Chondrocyte (in vitro differentiated cells): ENCODE data around the gene PIK3C2B. TPM values are rescaled to one million over a fixed set of nuclear protein-coding genes. Genes with fewer than 3 reads are reported as not detected.

Experiments
- DNase-seq: peaks from one replicate; pipeline ENCODE4 v3.0.0; 2021; ENCODE audit warnings: mixed read lengths, low spot score
- H3K27ac Mint-ChIP-seq: one replicate; pipeline ENCODE4 v1.8.0; 2021; ENCODE audit warnings: mild to moderate bottlenecking, moderate library complexity, mixed read lengths; ENCODE audit not compliant: unreplicated experiment
- H3K27me3 Mint-ChIP-seq: 2 replicates; pipeline ENCODE4 v1.8.0; 2021; ENCODE audit warnings: low read depth, mixed read lengths
- H3K36me3 Mint-ChIP-seq: 2 replicates; pipeline ENCODE4 v1.8.0; 2021; ENCODE audit warnings: low read depth, mixed read lengths
- H3K4me1 Mint-ChIP-seq: 2 replicates; pipeline ENCODE4 v1.8.0; 2021; ENCODE audit warnings: low read depth, mild to moderate bottlenecking, mixed read lengths
- H3K4me3 Mint-ChIP-seq: one replicate; pipeline ENCODE4 v1.8.0; 2021; ENCODE audit warnings: mild to moderate bottlenecking, moderate library complexity, mixed read lengths; ENCODE audit not compliant: unreplicated experiment
- H3K9me3 Mint-ChIP-seq: 2 replicates; pipeline ENCODE4 v1.8.0; 2021; ENCODE audit warnings: low read depth, mixed read lengths
- total RNA-seq: library from RNA; stranded (reverse); gene quantifications from 3 replicates; pipeline ENCODE4 v1.2.1, GENCODE V29; 2021
- TF ChIP-seq, protein P1 (sequence below): fragments of 200-600 bp; sonication (generic); IDR thresholded peaks from 2 replicates; pipeline ENCODE4 v1.5.0; 2021; ENCODE audit warnings: antibody characterized with exemption, mild to moderate bottlenecking, moderate library complexity

The PIK3C2B gene
- total RNA-seq, 1 donor from 2014 or later, result 19.5 TPM

DNA sequence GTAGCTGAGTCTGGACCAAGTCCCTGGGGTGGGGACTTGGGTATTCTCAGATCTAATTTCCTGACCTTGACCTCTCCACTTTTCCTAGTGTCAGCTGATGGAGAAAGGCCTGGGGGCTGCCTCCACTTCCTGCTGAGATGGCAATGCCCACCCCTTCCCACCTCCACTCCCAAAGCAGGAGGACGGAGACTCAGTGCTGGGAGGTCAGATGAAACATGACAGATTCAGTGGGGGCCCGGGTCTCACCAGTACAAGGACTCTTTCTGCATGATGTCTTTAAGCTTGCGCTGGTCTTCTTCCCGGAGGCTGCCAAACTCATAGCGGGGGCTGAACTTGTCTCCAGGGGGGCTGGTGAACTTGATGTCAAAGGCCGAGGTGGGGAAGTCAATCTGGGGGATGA lies 47.4 kb downstream of the PIK3C2B start:
- no peak overlapping the region for H3K27ac Mint-ChIP-seq
- DNase-seq, result no peak
- H3K27me3 Mint-ChIP-seq, result no peaks in the 10 kb centered on the region
- peaks cover 6% of the 10 kb centered on the region for H3K4me1 Mint-ChIP-seq
- H3K9me3 Mint-ChIP-seq, result no peaks in the 10 kb centered on the region
- H3K4me3 Mint-ChIP-seq, result no peak overlapping the region
- H3K36me3 Mint-ChIP-seq, result peaks cover 32% of the 10 kb centered on the region
- TF ChIP-seq, protein P1, sequence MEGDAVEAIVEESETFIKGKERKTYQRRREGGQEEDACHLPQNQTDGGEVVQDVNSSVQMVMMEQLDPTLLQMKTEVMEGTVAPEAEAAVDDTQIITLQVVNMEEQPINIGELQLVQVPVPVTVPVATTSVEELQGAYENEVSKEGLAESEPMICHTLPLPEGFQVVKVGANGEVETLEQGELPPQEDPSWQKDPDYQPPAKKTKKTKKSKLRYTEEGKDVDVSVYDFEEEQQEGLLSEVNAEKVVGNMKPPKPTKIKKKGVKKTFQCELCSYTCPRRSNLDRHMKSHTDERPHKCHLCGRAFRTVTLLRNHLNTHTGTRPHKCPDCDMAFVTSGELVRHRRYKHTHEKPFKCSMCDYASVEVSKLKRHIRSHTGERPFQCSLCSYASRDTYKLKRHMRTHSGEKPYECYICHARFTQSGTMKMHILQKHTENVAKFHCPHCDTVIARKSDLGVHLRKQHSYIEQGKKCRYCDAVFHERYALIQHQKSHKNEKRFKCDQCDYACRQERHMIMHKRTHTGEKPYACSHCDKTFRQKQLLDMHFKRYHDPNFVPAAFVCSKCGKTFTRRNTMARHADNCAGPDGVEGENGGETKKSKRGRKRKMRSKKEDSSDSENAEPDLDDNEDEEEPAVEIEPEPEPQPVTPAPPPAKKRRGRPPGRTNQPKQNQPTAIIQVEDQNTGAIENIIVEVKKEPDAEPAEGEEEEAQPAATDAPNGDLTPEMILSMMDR, result no peak

DNA sequence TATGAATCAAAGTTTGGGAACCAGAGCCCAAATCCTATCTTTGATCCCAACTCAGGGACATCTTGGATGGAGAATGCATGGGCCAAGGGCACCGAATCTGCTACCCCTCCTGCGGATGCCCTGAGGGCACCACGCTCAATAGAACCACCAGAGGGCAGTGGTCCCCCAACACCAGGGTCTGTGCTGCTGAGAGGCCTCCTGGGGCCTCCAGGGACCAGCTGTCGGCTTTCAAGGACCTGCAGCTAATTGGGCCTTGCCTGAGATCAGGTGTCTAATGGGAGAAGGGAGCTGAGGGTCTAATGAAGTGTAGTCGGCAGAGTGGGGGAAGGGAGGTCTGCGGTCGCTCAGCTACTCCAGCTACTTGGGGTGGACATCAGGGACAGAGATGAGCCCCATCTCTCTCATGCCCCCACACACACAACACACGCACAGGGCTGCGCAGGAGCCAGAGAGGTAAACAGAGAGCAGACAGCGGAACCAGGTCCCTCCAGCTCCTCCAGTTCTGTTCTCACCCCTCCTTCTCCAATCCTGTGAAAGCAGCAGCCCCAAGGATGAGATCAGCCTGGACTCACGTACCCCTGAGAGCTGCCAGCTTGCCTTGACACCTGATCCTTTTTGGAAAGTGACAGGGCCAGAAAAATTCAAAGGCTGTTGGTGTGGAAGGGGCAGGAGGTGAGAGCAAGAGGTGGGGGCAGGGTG lies 48.0 kb downstream of the PIK3C2B start:
- DNase-seq, result no peak
- Mint-ChIP-seq H3K4me3 (no peak overlapping the region), H3K9me3 (no peaks in the 10 kb centered on the region), H3K27ac (no peak overlapping the region), H3K36me3 (peaks cover 38% of the 10 kb centered on the region), H3K4me1 (peaks cover 6% of the 10 kb centered on the region), H3K27me3 (no peaks in the 10 kb centered on the region)
- TF ChIP-seq, protein P1, result peak; percentile 79

DNA sequence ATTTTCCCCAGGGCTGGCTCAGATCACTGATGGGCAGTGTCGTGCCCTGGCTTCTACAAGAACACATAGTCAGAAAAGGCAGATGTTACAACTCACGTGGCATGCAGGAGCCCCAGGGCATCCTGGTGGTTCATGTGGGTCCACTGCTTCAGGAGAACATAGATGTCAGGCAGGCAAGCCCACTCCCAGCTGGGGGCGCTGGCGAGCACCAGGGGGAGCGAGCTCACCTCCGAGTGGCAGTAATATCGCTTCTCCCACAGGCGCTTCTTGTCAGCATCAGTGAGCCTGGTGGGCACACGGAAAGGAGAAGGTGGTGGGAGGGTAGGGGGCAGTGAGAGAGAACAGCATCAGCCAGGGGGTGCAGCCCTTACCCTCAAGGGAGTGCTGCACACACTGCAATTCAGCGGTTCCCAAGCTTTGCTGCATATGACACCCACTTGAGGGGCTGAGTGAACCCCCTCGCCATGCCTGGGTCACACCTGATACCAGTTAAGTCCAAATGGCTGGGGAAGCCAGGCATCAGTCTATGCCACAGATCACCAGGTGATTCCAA lies 48.7 kb downstream of the PIK3C2B start:
- peaks cover 39% of the 10 kb centered on the region for H3K36me3 Mint-ChIP-seq
- no peaks in the 10 kb centered on the region for H3K9me3 Mint-ChIP-seq

More for the DNA sequence above, 48.7 kb downstream of the PIK3C2B start:
- no peak overlapping the region for H3K27ac Mint-ChIP-seq
- H3K4me3 Mint-ChIP-seq, result no peak overlapping the region
- TF ChIP-seq, protein P1, result no peak
- H3K27me3 Mint-ChIP-seq, result no peaks in the 10 kb centered on the region
- DNase-seq, result no peak
- peaks cover 6% of the 10 kb centered on the region for H3K4me1 Mint-ChIP-seq

Other genes with a start within 250 kb of the PIK3C2B start
- 0.15 to 1.4 TPM (median 0.51 TPM) in 3 replicates for gene PLEKHA6, start 134.9 kb downstream of the PIK3C2B start, total RNA-seq
- gene PPP1R15B, start 83.0 kb downstream of the PIK3C2B start, total RNA-seq, result 29.7 to 41.0 TPM (median 40.9 TPM) in 3 replicates
- gene MDM4, start 21.6 kb upstream of the PIK3C2B start, total RNA-seq, result 35.3 to 51.1 TPM (median 39.1 TPM) in 3 replicates
- 3.3 to 5.9 TPM (median 4.6 TPM) in 3 replicates for gene LRRN2, start 190.9 kb upstream of the PIK3C2B start, total RNA-seq